Effector memory CD4-positive, alpha-beta T cell (primary cell): Measurements from ENCODE around the gene SLC4A3.

Experiments
- DNase-seq, 3 donors: peaks; one replicate each; pipeline ENCODE4 v3.0.0-alpha.2; 2020
- H3K27ac ChIP-seq: 2 replicates; pipeline ENCODE4 v1.7.0; 2013; ENCODE audit warnings: mild to moderate bottlenecking, low read length, moderate library complexity; ENCODE audit not compliant: insufficient read depth, poor library complexity, severe bottlenecking
- H3K27me3 ChIP-seq: replicated peaks from 2 replicates; pipeline ENCODE4 v1.7.0; 2013; ENCODE audit warnings: mild to moderate bottlenecking, low read length; ENCODE audit not compliant: insufficient read depth, control insufficient read depth, poor library complexity, severe bottlenecking
- H3K36me3 ChIP-seq: 2 replicates; pipeline ENCODE4 v1.7.0; 2013; ENCODE audit warnings: mild to moderate bottlenecking, low read length, moderate library complexity; ENCODE audit not compliant: control insufficient read depth, insufficient read depth
- H3K4me1 ChIP-seq: 2 replicates; pipeline ENCODE4 v1.7.0; 2013; ENCODE audit warnings: low read length, mild to moderate bottlenecking; ENCODE audit not compliant: control insufficient read depth, insufficient read depth, poor library complexity, severe bottlenecking
- H3K4me3 ChIP-seq: 2 replicates; pipeline ENCODE4 v1.7.0; 2013; ENCODE audit warnings: low read length, low read depth, mild to moderate bottlenecking; ENCODE audit not compliant: insufficient read depth, poor library complexity, severe bottlenecking
- H3K9me3 ChIP-seq: 2 replicates; pipeline ENCODE4 v1.7.0; 2013; ENCODE audit warnings: mild to moderate bottlenecking, low read length, moderate library complexity; ENCODE audit not compliant: control insufficient read depth

Gene SLC4A3

GRCh38 chr2:219638948-219639755 is 11.7 kb downstream of the SLC4A3 start:
- peaks cover 6% of the 10 kb centered on the region for H3K27me3 ChIP-seq
- no peaks in the 10 kb centered on the region for H3K36me3 ChIP-seq
- no peak overlapping the region for H3K4me3 ChIP-seq
- no peak overlapping the region for H3K27ac ChIP-seq
- DNase-seq, result no peak
- no peaks in the 10 kb centered on the region for H3K9me3 ChIP-seq
- no peaks in the 10 kb centered on the region for H3K4me1 ChIP-seq

GRCh38 chr2:219641390-219642068 is 14.1 kb downstream of the SLC4A3 start:
- Histone ChIP-seq H3K27me3 (peaks cover 6% of the 10 kb centered on the region), H3K36me3 (no peaks in the 10 kb centered on the region), H3K4me3 (no peak overlapping the region), H3K9me3 (no peaks in the 10 kb centered on the region), H3K27ac (no peak overlapping the region), H3K4me1 (no peaks in the 10 kb centered on the region)
- no peak for DNase-seq

- DNase-seq, result no peak
- Histone ChIP-seq H3K9me3 (no peaks in the 10 kb centered on the region), H3K36me3 (no peaks in the 10 kb centered on the region), H3K27me3 (peaks cover 6% of the 10 kb centered on the region), H3K27ac (no peak overlapping the region), H3K4me1 (no peaks in the 10 kb centered on the region), H3K4me3 (no peak overlapping the region)
Observed at GRCh38 chr2:219642069-219642454, 14.6 kb downstream of the SLC4A3 start.

GRCh38 chr2:219642465-219643083 is 15.1 kb downstream of the SLC4A3 start:
- Histone ChIP-seq H3K27ac (no peak overlapping the region), H3K4me1 (no peaks in the 10 kb centered on the region), H3K9me3 (no peaks in the 10 kb centered on the region), H3K4me3 (no peak overlapping the region), H3K36me3 (no peaks in the 10 kb centered on the region), H3K27me3 (peaks cover 6% of the 10 kb centered on the region)
- DNase-seq, result peak; percentile 68 to 76 (median 70)

- H3K9me3 ChIP-seq, result no peaks in the 10 kb centered on the region
- peaks cover 11% of the 10 kb centered on the region for H3K27me3 ChIP-seq
- no peak overlapping the region for H3K4me3 ChIP-seq
- no peak for DNase-seq
- no peak overlapping the region for H3K27ac ChIP-seq
- no peaks in the 10 kb centered on the region for H3K4me1 ChIP-seq
- no peaks in the 10 kb centered on the region for H3K36me3 ChIP-seq
Observed at GRCh38 chr2:219643084-219643473, 15.6 kb downstream of the SLC4A3 start.

GRCh38 chr2:219643788-219644398 is 16.5 kb downstream of the SLC4A3 start:
- Histone ChIP-seq H3K36me3 (no peaks in the 10 kb centered on the region), H3K27me3 (peaks cover 14% of the 10 kb centered on the region)
- DNase-seq, result no peak

GRCh38 chr2:219644801-219645480 is 17.5 kb downstream of the SLC4A3 start:
- H3K27ac ChIP-seq, result no peak overlapping the region
- H3K4me1 ChIP-seq, result no peaks in the 10 kb centered on the region
- no peaks in the 10 kb centered on the region for H3K9me3 ChIP-seq

More at GRCh38 chr2:219643788-219644398, 16.5 kb downstream of the SLC4A3 start:
- no peak overlapping the region for H3K27ac ChIP-seq
- H3K4me1 ChIP-seq, result no peaks in the 10 kb centered on the region
- H3K4me3 ChIP-seq, result no peak overlapping the region
- no peaks in the 10 kb centered on the region for H3K9me3 ChIP-seq

GRCh38 chr2:219645631-219646527 is 18.4 kb downstream of the SLC4A3 start:
- Histone ChIP-seq H3K27ac (no peak overlapping the region), H3K9me3 (no peaks in the 10 kb centered on the region), H3K4me1 (no peaks in the 10 kb centered on the region), H3K36me3 (no peaks in the 10 kb centered on the region), H3K27me3 (peaks cover 14% of the 10 kb centered on the region), H3K4me3 (no peak overlapping the region)
- DNase-seq, result no peak

More at GRCh38 chr2:219644801-219645480, 17.5 kb downstream of the SLC4A3 start:
- no peak for DNase-seq
- peaks cover 17% of the 10 kb centered on the region for H3K27me3 ChIP-seq
- no peaks in the 10 kb centered on the region for H3K36me3 ChIP-seq
- no peak overlapping the region for H3K4me3 ChIP-seq

- H3K27me3 ChIP-seq, result peaks cover 11% of the 10 kb centered on the region
Observed at GRCh38 chr2:219648176-219648575, 20.7 kb downstream of the SLC4A3 start.

More at GRCh38 chr2:219648176-219648575, 20.7 kb downstream of the SLC4A3 start:
- no peak for DNase-seq
- H3K27ac ChIP-seq, result no peak overlapping the region
- H3K4me1 ChIP-seq, result no peaks in the 10 kb centered on the region
- H3K36me3 ChIP-seq, result no peaks in the 10 kb centered on the region
- no peak overlapping the region for H3K4me3 ChIP-seq
- H3K9me3 ChIP-seq, result no peaks in the 10 kb centered on the region
